NCI-H1105 (cell line): ENCODE data around the gene KIAA0930.
"Not testable (repeated sequence)": the region's sequence is repeated elsewhere in the genome, so short reads cannot be mapped to it uniquely, and the experiment has no call there.

Experiments
- DNase-seq: peaks from one replicate; lab custom pipeline; 2025; lab: John Stamatoyannopoulos, UW

Gene KIAA0930

GRCh38 chr22:45200860-45201511 lies 39.7 kb downstream of the KIAA0930 start:
- no peak for DNase-seq

DNA sequence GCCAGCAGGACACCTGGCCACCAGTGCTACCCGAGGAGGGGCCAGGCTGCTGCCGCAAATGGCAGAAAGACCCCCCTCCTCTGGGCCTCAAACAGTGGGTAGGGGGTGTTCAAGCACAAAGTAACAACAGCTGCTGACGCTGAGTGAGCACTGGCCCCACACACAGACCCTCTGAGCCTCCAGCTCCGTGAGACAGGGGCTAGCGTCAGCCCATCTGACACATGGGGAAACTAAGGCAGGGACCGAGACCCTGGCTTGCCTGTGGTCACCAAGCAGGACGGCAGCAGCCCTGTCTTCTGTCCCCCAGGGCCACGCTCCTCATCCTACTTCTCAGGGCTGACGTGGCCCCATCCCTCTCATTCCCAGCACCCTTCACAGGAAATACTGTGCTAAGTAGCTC lies 40.5 kb downstream of the KIAA0930 start:
- DNase-seq = no peak

GRCh38 chr22:45199723-45200122 lies 41.0 kb downstream of the KIAA0930 start:
- DNase-seq = no peak

GRCh38 chr22:45198463-45198795 lies 42.3 kb downstream of the KIAA0930 start:
- no peak for DNase-seq

GRCh38 chr22:45197606-45198462 lies 42.9 kb downstream of the KIAA0930 start:
- DNase-seq = no peak

DNA sequence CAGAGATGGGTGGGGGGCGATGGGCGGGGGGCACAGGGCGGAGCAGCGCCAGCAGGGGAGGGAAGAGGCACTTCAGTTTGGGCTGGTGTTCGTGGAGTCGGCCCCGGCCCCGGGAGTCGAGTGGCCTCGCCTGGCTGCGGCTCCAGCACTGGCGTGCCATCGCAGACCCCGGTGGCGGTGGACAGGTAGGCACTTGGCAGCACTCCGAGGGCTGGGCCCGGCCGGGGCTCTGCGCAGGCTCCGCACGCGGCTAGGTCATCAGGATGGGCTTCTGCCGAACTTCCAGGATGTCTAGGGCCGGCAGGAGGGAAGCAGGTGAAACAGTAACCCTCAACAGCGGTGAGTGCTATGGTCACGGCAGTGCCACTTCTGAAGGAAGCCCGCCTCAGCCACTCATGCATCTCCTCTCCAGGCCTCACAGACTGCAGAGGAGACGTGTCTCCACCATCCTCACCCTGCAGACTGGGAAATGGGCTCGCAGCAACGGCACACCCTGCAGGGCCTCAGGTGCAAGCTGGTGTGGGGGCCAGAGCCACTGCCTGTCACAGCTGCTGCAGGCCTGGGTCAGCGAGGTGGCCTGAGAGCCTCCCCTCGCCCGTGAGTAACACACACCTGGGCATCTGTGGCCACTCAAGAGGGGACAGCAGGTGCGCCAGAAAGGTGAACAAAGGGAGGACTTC lies 43.6 kb downstream of the KIAA0930 start:
- no peak for DNase-seq

- DNase-seq = no peak
Observed at GRCh38 chr22:45196308-45196707, 44.4 kb downstream of the KIAA0930 start.

DNA sequence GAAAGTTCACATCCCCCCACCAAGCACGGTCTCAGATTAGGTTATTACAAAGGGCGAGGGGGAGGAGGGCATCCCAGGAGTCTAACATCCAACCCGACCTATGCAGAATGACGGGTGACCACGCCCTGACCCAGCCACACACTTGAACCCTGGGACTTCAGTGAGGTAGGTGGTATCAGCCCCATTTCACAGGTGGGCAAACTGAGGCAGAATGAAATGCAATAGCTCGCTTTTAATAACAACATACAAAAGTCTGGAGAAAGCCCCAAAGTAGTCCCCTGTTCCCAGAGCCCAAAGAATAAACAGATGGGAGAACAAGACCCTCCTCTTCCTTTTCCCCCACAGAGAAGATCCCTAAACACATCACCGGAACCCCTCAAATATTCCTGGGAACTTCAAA lies 45.1 kb downstream of the KIAA0930 start:
- DNase-seq = no peak

GRCh38 chr22:45194686-45195085 lies 46.0 kb downstream of the KIAA0930 start:
- no peak for DNase-seq

- DNase-seq = no peak
Observed at GRCh38 chr22:45192701-45193187, 48.0 kb downstream of the KIAA0930 start.

- DNase-seq = not testable (repeated sequence)
Observed at GRCh38 chr22:45191746-45192145, 48.9 kb downstream of the KIAA0930 start.

GRCh38 chr22:45190202-45190872 lies 50.4 kb downstream of the KIAA0930 start:
- DNase-seq = no peak

GRCh38 chr22:45188779-45189178 lies 51.9 kb downstream of the KIAA0930 start:
- no peak for DNase-seq

- DNase-seq = no peak
Observed at GRCh38 chr22:45187891-45188290, 52.8 kb downstream of the KIAA0930 start.

DNA sequence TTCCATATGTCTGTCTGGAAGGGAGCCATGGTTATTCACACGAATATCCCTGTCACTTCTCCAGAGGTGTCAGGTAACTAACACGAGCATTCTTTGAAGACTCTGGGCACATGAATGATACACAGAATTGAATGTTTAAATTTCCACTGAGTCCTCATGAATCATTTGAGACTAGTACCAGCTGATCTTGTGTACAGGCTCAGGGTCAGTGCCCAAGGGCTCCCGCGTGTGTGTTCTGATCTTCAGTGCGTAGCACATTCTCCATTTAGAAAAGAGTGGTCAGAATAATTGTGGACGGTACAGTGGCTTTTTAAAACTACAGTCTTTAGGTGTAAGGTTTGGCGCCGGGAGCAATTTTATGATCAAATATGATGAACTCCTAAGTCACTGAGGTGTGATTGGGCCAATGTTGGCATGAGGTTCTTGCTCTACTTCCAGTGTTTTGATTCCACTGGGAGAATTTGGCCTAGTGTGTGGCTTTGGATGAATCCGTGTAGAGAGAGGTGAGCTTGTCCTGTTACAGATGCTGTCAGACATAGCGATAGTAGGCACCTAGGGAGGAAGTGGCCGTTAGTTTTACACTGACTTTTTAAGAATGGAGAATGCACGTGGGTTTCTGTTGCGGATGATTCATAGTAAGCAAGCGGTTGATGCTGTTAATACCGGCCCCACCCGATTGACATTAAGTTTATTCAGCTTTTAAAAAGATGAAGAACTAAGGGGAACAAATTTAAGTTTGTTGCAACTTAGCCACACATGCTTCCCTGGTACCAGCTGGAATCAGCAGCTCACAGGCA lies 54.8 kb downstream of the KIAA0930 start:
- DNase-seq = no peak

DNA sequence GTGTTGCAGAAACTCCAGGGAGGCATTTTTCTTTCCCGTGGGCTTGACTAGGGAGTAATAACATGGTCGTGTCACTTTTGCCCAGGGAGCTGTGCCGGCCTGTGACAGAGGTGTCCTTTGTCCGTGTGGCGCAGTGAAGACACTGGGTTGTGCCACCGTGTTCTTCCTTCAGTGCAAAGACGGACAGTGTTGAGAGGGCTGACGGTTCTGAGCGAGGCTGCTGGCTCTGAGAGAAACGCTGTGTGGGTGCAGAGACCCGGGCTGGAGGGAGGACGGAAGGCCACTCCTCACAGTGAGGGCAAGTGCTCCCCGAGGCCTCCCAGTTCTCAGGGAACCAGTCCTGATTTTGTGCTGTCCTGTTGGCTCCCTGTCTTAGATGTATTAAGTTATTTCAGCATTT lies 56.7 kb downstream of the KIAA0930 start:
- DNase-seq = no peak

GRCh38 chr22:45181766-45182165 lies 58.9 kb downstream of the KIAA0930 start:
- DNase-seq = no peak

DNA sequence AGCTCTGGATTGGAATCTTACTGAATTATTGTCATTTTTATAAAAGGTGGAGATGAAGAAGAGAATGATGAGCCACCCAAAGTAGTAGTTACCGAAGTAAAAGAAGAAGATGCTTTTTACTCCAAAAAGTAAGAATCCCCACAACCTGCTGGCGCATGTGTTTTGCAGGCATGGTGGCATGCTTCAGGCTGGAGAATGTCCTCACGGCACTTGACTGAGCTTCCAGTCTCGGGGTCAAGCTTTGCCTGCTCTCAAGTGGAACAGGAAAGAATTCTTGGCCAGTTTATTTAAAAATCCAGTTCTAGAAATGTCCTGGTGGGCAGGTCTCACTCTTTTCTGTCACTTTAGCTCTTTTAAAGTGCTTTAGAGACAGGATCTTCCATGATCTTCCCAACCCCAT lies 59.5 kb downstream of the KIAA0930 start:
- DNase-seq = no peak

DNA sequence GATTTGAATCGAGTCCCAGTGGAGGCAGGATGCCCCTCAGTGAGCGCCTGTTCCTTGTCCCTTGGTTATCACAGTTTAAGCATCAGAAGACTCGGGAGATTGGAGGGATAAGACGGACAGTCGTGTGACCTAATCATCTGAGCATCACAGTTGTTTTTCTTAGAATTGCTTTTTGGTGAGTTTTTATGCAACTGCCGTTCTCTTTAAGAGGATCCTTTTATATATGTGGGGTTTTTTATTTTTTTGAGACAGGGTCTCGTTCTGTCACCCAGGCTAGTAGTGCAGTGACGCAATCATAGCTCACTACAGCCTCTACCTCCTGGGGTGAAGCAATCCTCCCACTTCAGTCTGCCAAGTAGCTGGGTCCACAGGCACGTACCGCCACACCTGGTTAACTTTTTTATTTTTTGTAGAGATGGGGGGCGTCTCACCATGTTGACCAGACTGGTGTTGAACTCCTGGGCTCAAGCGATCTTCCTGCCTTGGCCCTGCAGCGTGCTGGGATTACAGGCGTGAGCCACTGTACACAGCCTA lies 60.5 kb downstream of the KIAA0930 start:
- no peak for DNase-seq

GRCh38 chr22:45179276-45180049 lies 61.2 kb downstream of the KIAA0930 start:
- DNase-seq = no peak
